Measurements from ENCODE around the gene TDRD15. TPM values are rescaled to one million over a fixed set of nuclear protein-coding genes. Genes with fewer than 3 reads are reported as not detected.

The TDRD15 gene
- not detected for total RNA-seq

- no peak for DNase-seq (ENCODE audit: low spot score in 2 of 2)
- Histone ChIP-seq H3K4me3 (no peak within 1 kb of the TSS), H3K4me1 (no peaks in the 10 kb centered on the region), H3K9me3 (no peaks in the 10 kb centered on the region), H3K27ac (no peak within 1 kb of the TSS), H3K27me3 (no peaks in the 10 kb centered on the region), H3K36me3 (no peaks in the 10 kb centered on the region)
- intact Hi-C loops (cut with DNase I): no loop called here
- TF ChIP-seq CTCF (IDR thresholded peaks at IDR 0.05): no peak
Observed at GRCh38 chr2:21123473-21124393, at the start of gene TDRD15. Gene TDRD15 (plus strand): TSS chr2:21123968. CDS start chr2:21137468, 13,500 bp downstream.

GRCh38 chr2:21078296-21078695 lies 45.5 kb upstream of the TDRD15 start:
- no peaks in the 10 kb centered on the region for H3K9me3 ChIP-seq
- H3K4me3 ChIP-seq: no peak overlapping the region
- no peaks in the 10 kb centered on the region for H3K4me1 ChIP-seq
- H3K27me3 ChIP-seq: no peaks in the 10 kb centered on the region
- no peaks in the 10 kb centered on the region for H3K36me3 ChIP-seq
- H3K27ac ChIP-seq: no peak overlapping the region
- TF ChIP-seq CTCF (IDR thresholded peaks at IDR 0.05): no peak
- no peak for DNase-seq (ENCODE audit: low spot score in 2 of 2)
- intact Hi-C loops (cut with DNase I): no loop called here

- Histone ChIP-seq H3K9me3 (no peaks in the 10 kb centered on the region), H3K4me1 (no peaks in the 10 kb centered on the region), H3K27ac (no peak overlapping the region), H3K36me3 (no peaks in the 10 kb centered on the region), H3K4me3 (no peak overlapping the region), H3K27me3 (no peaks in the 10 kb centered on the region)
- no peak for TF ChIP-seq CTCF (IDR thresholded peaks at IDR 0.05)
- no peak for DNase-seq (ENCODE audit: low spot score in 2 of 2)
- intact Hi-C loops (cut with DNase I): no loop called here
Observed at GRCh38 chr2:21083482-21083881, 40.3 kb upstream of the TDRD15 start.

GRCh38 chr2:21084401-21084800 lies 39.4 kb upstream of the TDRD15 start:
- Histone ChIP-seq H3K9me3 (no peaks in the 10 kb centered on the region), H3K4me1 (no peaks in the 10 kb centered on the region), H3K27ac (no peak overlapping the region), H3K36me3 (no peaks in the 10 kb centered on the region), H3K4me3 (no peak overlapping the region), H3K27me3 (no peaks in the 10 kb centered on the region)
- TF ChIP-seq CTCF (IDR thresholded peaks at IDR 0.05): no peak
- intact Hi-C loops (cut with DNase I): no loop called here
- no peak for DNase-seq (ENCODE audit: low spot score in 2 of 2)

- Histone ChIP-seq H3K27me3 (no peaks in the 10 kb centered on the region), H3K4me3 (no peak overlapping the region), H3K27ac (no peak overlapping the region), H3K4me1 (no peaks in the 10 kb centered on the region), H3K36me3 (no peaks in the 10 kb centered on the region), H3K9me3 (no peaks in the 10 kb centered on the region)
- DNase-seq (ENCODE audit: low spot score in 2 of 2): no peak
- no peak for TF ChIP-seq CTCF (IDR thresholded peaks at IDR 0.05)
- intact Hi-C loops (cut with DNase I): no loop called here
Observed at GRCh38 chr2:21092308-21092869, 31.4 kb upstream of the TDRD15 start.

All from ascending aorta (tissue), 2 donors.